Measurements from ENCODE around the gene CYB561A3. TPM values are rescaled to one million over a fixed set of nuclear protein-coding genes. Genes with fewer than 3 reads are reported as not detected.

CYB561A3 gene
- total RNA-seq, 1 experiment from 2014 or later: 80.3 TPM

DNA sequence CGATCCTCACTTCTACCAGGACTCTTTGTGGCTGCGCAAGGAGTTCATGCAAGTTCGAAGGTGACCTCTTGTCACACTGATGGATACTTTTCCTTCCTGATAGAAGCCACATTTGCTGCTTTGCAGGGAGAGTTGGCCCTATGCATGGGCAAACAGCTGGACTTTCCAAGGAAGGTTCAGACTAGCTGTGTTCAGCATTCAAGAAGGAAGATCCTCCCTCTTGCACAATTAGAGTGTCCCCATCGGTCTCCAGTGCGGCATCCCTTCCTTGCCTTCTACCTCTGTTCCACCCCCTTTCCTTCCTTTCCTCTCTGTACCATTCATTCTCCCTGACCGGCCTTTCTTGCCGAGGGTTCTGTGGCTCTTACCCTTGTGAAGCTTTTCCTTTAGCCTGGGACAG lies 7.0 kb upstream of the CYB561A3 start:
- H3K27ac ChIP-seq (ENCODE audit: low read length): no peak overlapping the region
- no peak for DNase-seq (ENCODE audit: low read depth, low spot score)
- POLR2A ChIA-PET: no interaction called here
- CTCF ChIA-PET: no interaction called here
- ATAC-seq: no peak
- peaks cover 7% of the 10 kb centered on the region; the same call in 1 of the 2 replicates for H3K9me3 ChIP-seq (ENCODE audit: control insufficient read depth, insufficient read depth, low read depth, low read length)
- TF ChIP-seq, protein P1, sequence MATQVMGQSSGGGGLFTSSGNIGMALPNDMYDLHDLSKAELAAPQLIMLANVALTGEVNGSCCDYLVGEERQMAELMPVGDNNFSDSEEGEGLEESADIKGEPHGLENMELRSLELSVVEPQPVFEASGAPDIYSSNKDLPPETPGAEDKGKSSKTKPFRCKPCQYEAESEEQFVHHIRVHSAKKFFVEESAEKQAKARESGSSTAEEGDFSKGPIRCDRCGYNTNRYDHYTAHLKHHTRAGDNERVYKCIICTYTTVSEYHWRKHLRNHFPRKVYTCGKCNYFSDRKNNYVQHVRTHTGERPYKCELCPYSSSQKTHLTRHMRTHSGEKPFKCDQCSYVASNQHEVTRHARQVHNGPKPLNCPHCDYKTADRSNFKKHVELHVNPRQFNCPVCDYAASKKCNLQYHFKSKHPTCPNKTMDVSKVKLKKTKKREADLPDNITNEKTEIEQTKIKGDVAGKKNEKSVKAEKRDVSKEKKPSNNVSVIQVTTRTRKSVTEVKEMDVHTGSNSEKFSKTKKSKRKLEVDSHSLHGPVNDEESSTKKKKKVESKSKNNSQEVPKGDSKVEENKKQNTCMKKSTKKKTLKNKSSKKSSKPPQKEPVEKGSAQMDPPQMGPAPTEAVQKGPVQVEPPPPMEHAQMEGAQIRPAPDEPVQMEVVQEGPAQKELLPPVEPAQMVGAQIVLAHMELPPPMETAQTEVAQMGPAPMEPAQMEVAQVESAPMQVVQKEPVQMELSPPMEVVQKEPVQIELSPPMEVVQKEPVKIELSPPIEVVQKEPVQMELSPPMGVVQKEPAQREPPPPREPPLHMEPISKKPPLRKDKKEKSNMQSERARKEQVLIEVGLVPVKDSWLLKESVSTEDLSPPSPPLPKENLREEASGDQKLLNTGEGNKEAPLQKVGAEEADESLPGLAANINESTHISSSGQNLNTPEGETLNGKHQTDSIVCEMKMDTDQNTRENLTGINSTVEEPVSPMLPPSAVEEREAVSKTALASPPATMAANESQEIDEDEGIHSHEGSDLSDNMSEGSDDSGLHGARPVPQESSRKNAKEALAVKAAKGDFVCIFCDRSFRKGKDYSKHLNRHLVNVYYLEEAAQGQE (IDR thresholded peaks at IDR 0.05; ENCODE audit: insufficient read depth in 1 of 2, low read depth in 2 of 2, low read length in 1 of 2): no peak
- no TSS peak for BruUV-seq (replicated peaks)
- H3K4me3 ChIP-seq (ENCODE audit: low read depth in 2 of 2, low read length in 2 of 2): no peak overlapping the region
- H3K36me3 ChIP-seq (ENCODE audit: control insufficient read depth, insufficient read depth, low read length): peaks cover 30% of the 10 kb centered on the region
- in situ Hi-C loops (cut with HindIII; ENCODE audit: low pct_unique_long_range_greater_than_20kb, low sequenced_read_pairs): no loop called here
- intact Hi-C loops (cut with micrococcal nuclease; ENCODE audit: unreplicated experiment): no loop called here
- H3K27me3 ChIP-seq (ENCODE audit: control insufficient read depth, insufficient read depth, low read length): no peaks in the 10 kb centered on the region
- H3K4me1 ChIP-seq (ENCODE audit: control insufficient read depth, insufficient read depth, low read length): peaks cover 3% of the 10 kb centered on the region; the same call in 1 of the 2 replicates

DNA sequence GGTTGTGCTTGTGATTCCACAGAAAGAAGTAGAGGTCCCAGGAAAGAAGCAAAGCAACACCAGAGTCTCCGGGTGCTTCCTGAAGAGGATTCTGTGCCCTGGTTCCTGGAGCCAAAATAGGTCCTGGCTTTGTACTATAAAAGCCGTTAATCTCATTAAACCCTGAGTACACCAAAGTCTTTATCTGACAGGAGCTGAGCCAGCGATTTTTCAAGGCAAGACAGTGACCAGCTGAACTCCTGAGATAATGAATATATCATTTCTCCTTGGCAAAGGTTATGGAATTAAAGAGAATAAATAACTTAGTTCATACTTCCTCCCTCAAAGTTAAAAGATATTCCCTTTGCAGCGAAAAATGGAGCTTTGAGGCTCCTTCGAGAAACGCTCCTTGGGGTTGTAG lies 5.7 kb upstream of the CYB561A3 start:
- DNase-seq (ENCODE audit: low read depth, low spot score): no peak
- no TSS peak for BruUV-seq (replicated peaks)
- Histone ChIP-seq H3K4me1 (ENCODE audit: control insufficient read depth, insufficient read depth, low read length) (peaks cover 8% of the 10 kb centered on the region), H3K27me3 (ENCODE audit: control insufficient read depth, insufficient read depth, low read length) (no peaks in the 10 kb centered on the region), H3K4me3 (ENCODE audit: low read depth in 2 of 2, low read length in 2 of 2) (no peak overlapping the region), H3K36me3 (ENCODE audit: control insufficient read depth, insufficient read depth, low read length) (peaks cover 34% of the 10 kb centered on the region), H3K27ac (ENCODE audit: low read length) (no peak overlapping the region), H3K9me3 (ENCODE audit: control insufficient read depth, insufficient read depth, low read depth, low read length) (no peaks in the 10 kb centered on the region)
- intact Hi-C loops (cut with micrococcal nuclease; ENCODE audit: unreplicated experiment): no loop called here
- ChIA-PET POLR2A (interaction anchor here (0.7 kb wide), 1 partner anchor 425 kb away, joined by 3 read pairs; the partner anchor contains the start of genes FEN1 and TMEM258), CTCF (no interaction called here)
- in situ Hi-C loops (cut with HindIII; ENCODE audit: low pct_unique_long_range_greater_than_20kb, low sequenced_read_pairs): no loop called here
- TF ChIP-seq TCF7L2 (IDR thresholded peaks at IDR 0.05; ENCODE audit: low read depth, low read length) (no peak), POLR2AphosphoS5 (IDR thresholded peaks at IDR 0.05; ENCODE audit: low read depth, low read length) (no peak), SIN3A (IDR thresholded peaks at IDR 0.05; ENCODE audit: borderline replicate concordance, insufficient read depth, low read depth, low read length) (no peak)
- TF ChIP-seq, protein P1 (IDR thresholded peaks at IDR 0.05; ENCODE audit: insufficient read depth in 1 of 2, low read depth in 2 of 2, low read length in 1 of 2): no peak
- TF ChIP-seq, protein P2, sequence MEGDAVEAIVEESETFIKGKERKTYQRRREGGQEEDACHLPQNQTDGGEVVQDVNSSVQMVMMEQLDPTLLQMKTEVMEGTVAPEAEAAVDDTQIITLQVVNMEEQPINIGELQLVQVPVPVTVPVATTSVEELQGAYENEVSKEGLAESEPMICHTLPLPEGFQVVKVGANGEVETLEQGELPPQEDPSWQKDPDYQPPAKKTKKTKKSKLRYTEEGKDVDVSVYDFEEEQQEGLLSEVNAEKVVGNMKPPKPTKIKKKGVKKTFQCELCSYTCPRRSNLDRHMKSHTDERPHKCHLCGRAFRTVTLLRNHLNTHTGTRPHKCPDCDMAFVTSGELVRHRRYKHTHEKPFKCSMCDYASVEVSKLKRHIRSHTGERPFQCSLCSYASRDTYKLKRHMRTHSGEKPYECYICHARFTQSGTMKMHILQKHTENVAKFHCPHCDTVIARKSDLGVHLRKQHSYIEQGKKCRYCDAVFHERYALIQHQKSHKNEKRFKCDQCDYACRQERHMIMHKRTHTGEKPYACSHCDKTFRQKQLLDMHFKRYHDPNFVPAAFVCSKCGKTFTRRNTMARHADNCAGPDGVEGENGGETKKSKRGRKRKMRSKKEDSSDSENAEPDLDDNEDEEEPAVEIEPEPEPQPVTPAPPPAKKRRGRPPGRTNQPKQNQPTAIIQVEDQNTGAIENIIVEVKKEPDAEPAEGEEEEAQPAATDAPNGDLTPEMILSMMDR (IDR thresholded peaks at IDR 0.05): no peak
- ATAC-seq: no peak
